GM20000 (cell line): ENCODE measurements around the gene ATOX1.

Experiments used
- DNase-seq: peaks from one replicate; pipeline ENCODE4 v3.0.0; 2012; ENCODE audit warnings: low spot score
- CTCF ChIP-seq: IDR thresholded peaks from 2 replicates; pipeline ENCODE4 v1.5.1; 2012; ENCODE audit warnings: mild to moderate bottlenecking, control low read depth; ENCODE audit errors: extremely low read depth, missing control alignments

The ATOX1 gene

GRCh38 chr5:151739939-151740335, 18.5 kb downstream of the ATOX1 start:
- TF ChIP-seq CTCF: no peak
- DNase-seq: no peak

- TF ChIP-seq CTCF: no peak
- no peak for DNase-seq
Observed at GRCh38 chr5:151739395-151739794, 19.0 kb downstream of the ATOX1 start.

- TF ChIP-seq CTCF: no peak
- no peak for DNase-seq
Observed at GRCh38 chr5:151738125-151738848, 20.1 kb downstream of the ATOX1 start.

GRCh38 chr5:151737431-151737830, 21.0 kb downstream of the ATOX1 start:
- TF ChIP-seq CTCF: no peak
- no peak for DNase-seq

GRCh38 chr5:151735646-151736045, 22.8 kb downstream of the ATOX1 start:
- no peak for TF ChIP-seq CTCF
- no peak for DNase-seq

GRCh38 chr5:151734064-151734408, 24.4 kb downstream of the ATOX1 start:
- TF ChIP-seq CTCF: no peak
- DNase-seq: no peak

GRCh38 chr5:151733358-151734063, 24.9 kb downstream of the ATOX1 start:
- no peak for DNase-seq
- no peak for TF ChIP-seq CTCF
